ENCODE results near the gene TSPOAP1.

TSPOAP1 gene

GRCh38 chr17:58276423-58276822, 52.2 kb downstream of the TSPOAP1 start:
- no peak for DNase-seq (ENCODE audit: low read depth)
- TF ChIP-seq CTCF (conservative IDR thresholded peaks at IDR 0.05; ENCODE audit: low read length) = no peak
- no peak overlapping the region for H3K4me3 ChIP-seq (ENCODE audit: low read length)

- DNase-seq (ENCODE audit: low read depth) = no peak
- TF ChIP-seq CTCF (conservative IDR thresholded peaks at IDR 0.05; ENCODE audit: low read length) = no peak
- H3K4me3 ChIP-seq (ENCODE audit: low read length) = no peak overlapping the region
Observed at GRCh38 chr17:58275417-58275816, 53.2 kb downstream of the TSPOAP1 start.

GRCh38 chr17:58273453-58274104, 55.0 kb downstream of the TSPOAP1 start:
- H3K4me3 ChIP-seq (ENCODE audit: low read length) = no peak overlapping the region
- TF ChIP-seq CTCF (conservative IDR thresholded peaks at IDR 0.05; ENCODE audit: low read length) = no peak
- no peak for DNase-seq (ENCODE audit: low read depth)

GRCh38 chr17:58272367-58273280, 56.0 kb downstream of the TSPOAP1 start:
- no peak for DNase-seq (ENCODE audit: low read depth)
- no peak for TF ChIP-seq CTCF (conservative IDR thresholded peaks at IDR 0.05; ENCODE audit: low read length)
- H3K4me3 ChIP-seq (ENCODE audit: low read length) = no peak overlapping the region

- no peak for TF ChIP-seq CTCF (conservative IDR thresholded peaks at IDR 0.05; ENCODE audit: low read length)
- no peak for DNase-seq (ENCODE audit: low read depth)
Observed at GRCh38 chr17:58271216-58271931, 57.2 kb downstream of the TSPOAP1 start.

GRCh38 chr17:58270476-58271215, 57.9 kb downstream of the TSPOAP1 start:
- no peak overlapping the region for H3K4me3 ChIP-seq (ENCODE audit: low read length)
- no peak for TF ChIP-seq CTCF (conservative IDR thresholded peaks at IDR 0.05; ENCODE audit: low read length)
- no peak for DNase-seq (ENCODE audit: low read depth)

More at GRCh38 chr17:58271216-58271931, 57.2 kb downstream of the TSPOAP1 start:
- H3K4me3 ChIP-seq (ENCODE audit: low read length) = no peak overlapping the region

Measured in AG10803 (cell line).